CD4-positive, alpha-beta T cell treated with Interleukin-6 at 100 ng/mL for 8 hours (primary cell): ENCODE results near the gene WDFY1.

Source experiments
- DNase-seq: peaks from one replicate; pipeline ENCODE4 v3.0.0-alpha.2; 2020; ENCODE audit warnings: mixed read lengths, low spot score

Gene WDFY1

GRCh38 chr2:223944703-223945531, at the start of gene WDFY1:
WDFY1 (minus strand) TSS chr2:223945335; CDS start chr2:223945284, 51 bp downstream.
- peak; percentile 75 for DNase-seq

GRCh38 chr2:223994562-223995162, 49.5 kb upstream of the WDFY1 start:
- no peak for DNase-seq

- peak; percentile 54 for DNase-seq
Measured at GRCh38 chr2:223993634-223994232, 48.6 kb upstream of the WDFY1 start.

GRCh38 chr2:223991611-223992010, 46.5 kb upstream of the WDFY1 start:
- no peak for DNase-seq

- DNase-seq, result no peak
Measured at GRCh38 chr2:223989856-223990232, 44.7 kb upstream of the WDFY1 start.

GRCh38 chr2:223989206-223989855, 44.2 kb upstream of the WDFY1 start:
- no peak for DNase-seq

GRCh38 chr2:223981241-223981640, 36.1 kb upstream of the WDFY1 start:
- DNase-seq, result no peak

- no peak for DNase-seq
Measured at GRCh38 chr2:223980803-223981202, 35.7 kb upstream of the WDFY1 start.

GRCh38 chr2:223980397-223980735, 35.2 kb upstream of the WDFY1 start:
- no peak for DNase-seq

- DNase-seq, result no peak
Measured at GRCh38 chr2:223979730-223980396, 34.7 kb upstream of the WDFY1 start.

GRCh38 chr2:223978451-223978850, 33.3 kb upstream of the WDFY1 start:
- no peak for DNase-seq

GRCh38 chr2:223976635-223977226, 31.6 kb upstream of the WDFY1 start:
- DNase-seq, result no peak

GRCh38 chr2:223973606-223974005, 28.5 kb upstream of the WDFY1 start:
- no peak for DNase-seq

- no peak for DNase-seq
Measured at GRCh38 chr2:223972656-223973102, 27.5 kb upstream of the WDFY1 start.

GRCh38 chr2:223971731-223972130, 26.6 kb upstream of the WDFY1 start:
- no peak for DNase-seq

GRCh38 chr2:223970343-223971128, 25.4 kb upstream of the WDFY1 start:
- peak; percentile 45 for DNase-seq

GRCh38 chr2:223969856-223970255, 24.7 kb upstream of the WDFY1 start:
- DNase-seq, result no peak

- no peak for DNase-seq
Measured at GRCh38 chr2:223969315-223969714, 24.2 kb upstream of the WDFY1 start.

- DNase-seq, result no peak
Measured at GRCh38 chr2:223967981-223968380, 22.8 kb upstream of the WDFY1 start.

- no peak for DNase-seq
Measured at GRCh38 chr2:223959688-223960087, 14.6 kb upstream of the WDFY1 start.
